SK-N-SH treated with all-trans-retinoic acid at 6 μM for 48 hours (cell line): ENCODE results near the gene NRXN3.

Source experiments
- PATZ1 ChIP-seq: fragments of 250-450 bp; sonication (Bioruptor Pico); IDR thresholded peaks from 2 replicates; pipeline ENCODE4 v1.8.0; 2020; ENCODE audit warnings: mild to moderate bottlenecking, moderate library complexity, borderline replicate concordance
- TCF4 ChIP-seq: fragments of 250-450 bp; sonication (Bioruptor Pico); IDR thresholded peaks from 2 replicates; pipeline ENCODE4 v1.8.0; 2021; ENCODE audit warnings: mild to moderate bottlenecking, moderate library complexity, borderline replicate concordance
- ZNF565 ChIP-seq: fragments of 450-650 bp; formaldehyde crosslinking; conservative IDR thresholded peaks from 2 replicates; pipeline ENCODE4 v1.5.0; 2020; ENCODE audit warnings: low read depth, mild to moderate bottlenecking, moderate library complexity
- ZNF8 ChIP-seq: fragments of 450-650 bp; formaldehyde crosslinking; IDR thresholded peaks from 2 replicates; pipeline ENCODE4 v1.5.0; 2020; ENCODE audit warnings: mild to moderate bottlenecking, moderate library complexity
- TF ChIP-seq, protein P1 (sequence below): fragments of 250-450 bp; sonication (Bioruptor Pico); IDR thresholded peaks from 2 replicates; pipeline ENCODE4 v1.8.0; 2021; ENCODE audit warnings: low read depth, mild to moderate bottlenecking, moderate library complexity, borderline replicate concordance

DNA sequence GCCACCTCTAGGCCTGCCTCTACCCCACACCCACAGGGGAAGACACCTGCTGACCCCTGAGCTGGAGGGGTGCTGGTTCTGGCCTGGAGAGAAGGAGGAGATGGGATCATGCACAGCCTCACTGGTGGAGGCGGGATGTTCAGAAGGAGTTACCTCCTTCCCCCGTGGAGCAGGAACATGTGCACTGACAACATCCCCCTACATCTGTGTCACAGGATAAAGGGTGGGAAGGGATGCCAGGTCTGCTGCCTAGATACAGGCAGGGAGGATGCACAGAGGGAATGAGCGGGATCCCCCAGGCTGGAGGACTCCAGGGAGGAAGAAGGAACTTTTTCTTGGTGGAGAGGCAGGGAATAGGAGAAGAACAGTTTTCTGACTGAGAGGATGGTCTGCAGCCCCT is 8.8 kb downstream of the NRXN3 start:
- TF ChIP-seq TCF4 (CRISPR knock-in tag) = no peak
- no peak for TF ChIP-seq ZNF8
- no peak for TF ChIP-seq ZNF565 (CRISPR knock-in tag)
- TF ChIP-seq, protein P1, sequence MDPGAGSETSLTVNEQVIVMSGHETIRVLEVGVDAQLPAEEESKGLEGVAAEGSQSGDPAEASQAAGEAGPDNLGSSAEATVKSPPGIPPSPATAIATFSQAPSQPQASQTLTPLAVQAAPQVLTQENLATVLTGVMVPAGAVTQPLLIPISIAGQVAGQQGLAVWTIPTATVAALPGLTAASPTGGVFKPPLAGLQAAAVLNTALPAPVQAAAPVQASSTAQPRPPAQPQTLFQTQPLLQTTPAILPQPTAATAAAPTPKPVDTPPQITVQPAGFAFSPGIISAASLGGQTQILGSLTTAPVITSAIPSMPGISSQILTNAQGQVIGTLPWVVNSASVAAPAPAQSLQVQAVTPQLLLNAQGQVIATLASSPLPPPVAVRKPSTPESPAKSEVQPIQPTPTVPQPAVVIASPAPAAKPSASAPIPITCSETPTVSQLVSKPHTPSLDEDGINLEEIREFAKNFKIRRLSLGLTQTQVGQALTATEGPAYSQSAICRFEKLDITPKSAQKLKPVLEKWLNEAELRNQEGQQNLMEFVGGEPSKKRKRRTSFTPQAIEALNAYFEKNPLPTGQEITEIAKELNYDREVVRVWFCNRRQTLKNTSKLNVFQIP = no peak
- no peak for TF ChIP-seq PATZ1 (CRISPR knock-in tag)
